IPS DF 6.9 (cell line): ENCODE measurements around the gene ACADVL.
A peak's percentile ranks its signal among the peaks of the same experiment; 100 is the strongest.

Experiments
- DNase-seq: peaks from one replicate; pipeline ENCODE4 v3.0.0-alpha.2; 2013; ENCODE audit warnings: low read depth, low spot score
- H3K27ac ChIP-seq: one replicate; pipeline ENCODE4 v1.5.1; 2013; ENCODE audit warnings: low read length, control low read depth
- H3K27me3 ChIP-seq: 2 replicates; pipeline ENCODE4 v1.6.1; 2013; ENCODE audit warnings: mild to moderate bottlenecking, low read length; ENCODE audit not compliant: control insufficient read depth, insufficient read depth
- H3K36me3 ChIP-seq: 2 replicates; pipeline ENCODE4 v1.6.1; 2013; ENCODE audit warnings: low read length; ENCODE audit not compliant: control insufficient read depth, insufficient read depth
- H3K4me1 ChIP-seq: 2 replicates; pipeline ENCODE4 v1.6.1; 2013; ENCODE audit warnings: low read length; ENCODE audit not compliant: control insufficient read depth, insufficient read depth
- H3K4me3 ChIP-seq: 2 replicates; pipeline ENCODE4 v1.5.1; 2013; ENCODE audit warnings: mild to moderate bottlenecking, low read length
- H3K9me3 ChIP-seq: 2 replicates; pipeline ENCODE4 v1.6.1; 2013; ENCODE audit warnings: low read length, inconsistent platforms; ENCODE audit not compliant: control insufficient read depth, insufficient read depth
- WGBS: extraction: QIAGEN DNeasy Blood & Tissue Kit; methylation state at CpG from one replicate; pipeline ENCODE4 v1.1.7; 2013; ENCODE audit warnings: mixed read lengths, missing lambda C conversion rate; ENCODE audit not compliant: insufficient read length, insufficient coverage; 5-methylcytosine and 5-hydroxymethylcytosine counted together

Gene ACADVL

GRCh38 chr17:7251661-7252175 lies 32.0 kb downstream of the ACADVL start, which contains the start of gene CTDNEP1:
Gene CTDNEP1, minus strand, starts transcription at chr17:7251734. Its CDS starts 438 bp downstream, at chr17:7251296.
- no peaks in the 10 kb centered on the region for H3K27me3 ChIP-seq
- no peaks in the 10 kb centered on the region for H3K9me3 ChIP-seq
- H3K36me3 ChIP-seq: peaks cover 7% of the 10 kb centered on the region; the same call in 1 of the 2 replicates
- peak within 1 kb of the TSS; percentile 87 for H3K4me3 ChIP-seq
- DNase-seq: peak; percentile 95
- H3K4me1 ChIP-seq: no peaks in the 10 kb centered on the region
- no CpG with 5 or more reads among the region's 41 CpGs for WGBS
- H3K27ac ChIP-seq: no peak within 1 kb of the TSS

- H3K36me3 ChIP-seq: peaks cover 7% of the 10 kb centered on the region; the same call in 1 of the 2 replicates
- H3K27me3 ChIP-seq: no peaks in the 10 kb centered on the region
- H3K27ac ChIP-seq: no peak within 1 kb of the TSS
- WGBS: no CpG with 5 or more reads among the region's 55 CpGs
- H3K4me1 ChIP-seq: no peaks in the 10 kb centered on the region
- H3K4me3 ChIP-seq: peak within 1 kb of the TSS; percentile 87
- DNase-seq: no peak
- no peaks in the 10 kb centered on the region for H3K9me3 ChIP-seq
Measured at GRCh38 chr17:7252176-7253043, 32.7 kb downstream of the ACADVL start, which contains the start of gene ELP5. Gene ELP5, plus strand, starts transcription at chr17:7252215. Its CDS starts 336 bp downstream, at chr17:7252551.

GRCh38 chr17:7253082-7253481 lies 33.3 kb downstream of the ACADVL start:
- no CpG with 5 or more reads among the region's 5 CpGs for WGBS

GRCh38 chr17:7254511-7254910 lies 34.8 kb downstream of the ACADVL start:
- no peak overlapping the region for H3K27ac ChIP-seq
- no CpG with 5 or more reads among the region's 4 CpGs for WGBS
- H3K27me3 ChIP-seq: no peaks in the 10 kb centered on the region
- H3K4me1 ChIP-seq: no peaks in the 10 kb centered on the region
- DNase-seq: no peak
- no peak overlapping the region for H3K4me3 ChIP-seq
- no peaks in the 10 kb centered on the region for H3K9me3 ChIP-seq
- peaks cover 14% of the 10 kb centered on the region; the same call in 1 of the 2 replicates for H3K36me3 ChIP-seq

More at GRCh38 chr17:7253082-7253481, 33.3 kb downstream of the ACADVL start:
- Histone ChIP-seq H3K27me3 (no peaks in the 10 kb centered on the region), H3K36me3 (peaks cover 7% of the 10 kb centered on the region; the same call in 1 of the 2 replicates), H3K4me3 (peak overlapping the region; percentile 87; the same call in 1 of the 2 replicates), H3K4me1 (no peaks in the 10 kb centered on the region), H3K9me3 (no peaks in the 10 kb centered on the region), H3K27ac (no peak overlapping the region)
- DNase-seq: no peak

- H3K36me3 ChIP-seq: peaks cover 14% of the 10 kb centered on the region; the same call in 1 of the 2 replicates
Measured at GRCh38 chr17:7256766-7257456, 37.2 kb downstream of the ACADVL start.

GRCh38 chr17:7258731-7259554 lies 39.2 kb downstream of the ACADVL start:
- Histone ChIP-seq H3K9me3 (no peaks in the 10 kb centered on the region), H3K27ac (no peak overlapping the region), H3K4me1 (peaks cover 2% of the 10 kb centered on the region), H3K36me3 (peaks cover 14% of the 10 kb centered on the region; the same call in 1 of the 2 replicates), H3K4me3 (no peak overlapping the region), H3K27me3 (no peaks in the 10 kb centered on the region)
- no CpG with 5 or more reads among the region's 7 CpGs for WGBS
- DNase-seq: no peak

More at GRCh38 chr17:7256766-7257456, 37.2 kb downstream of the ACADVL start:
- no peaks in the 10 kb centered on the region for H3K27me3 ChIP-seq
- no peak overlapping the region for H3K27ac ChIP-seq
- H3K9me3 ChIP-seq: no peaks in the 10 kb centered on the region
- H3K4me3 ChIP-seq: no peak overlapping the region
- no peak for DNase-seq
- no CpG with 5 or more reads among the region's 8 CpGs for WGBS
- no peaks in the 10 kb centered on the region; the same call in 1 of the 2 replicates for H3K4me1 ChIP-seq

GRCh38 chr17:7259555-7259889 lies 39.8 kb downstream of the ACADVL start:
- H3K4me1 ChIP-seq: peaks cover 2% of the 10 kb centered on the region
- no peaks in the 10 kb centered on the region for H3K9me3 ChIP-seq
- H3K27me3 ChIP-seq: no peaks in the 10 kb centered on the region
- DNase-seq: no peak
- H3K4me3 ChIP-seq: no peak overlapping the region
- no peak overlapping the region for H3K27ac ChIP-seq
- no CpG with 5 or more reads among the region's 6 CpGs for WGBS
- peaks cover 13% of the 10 kb centered on the region; the same call in 1 of the 2 replicates for H3K36me3 ChIP-seq

- H3K36me3 ChIP-seq: peaks cover 11% of the 10 kb centered on the region; the same call in 1 of the 2 replicates
- H3K4me1 ChIP-seq: peaks cover 2% of the 10 kb centered on the region
- DNase-seq: no peak
- no peak overlapping the region; the same call in 1 of the 2 replicates for H3K4me3 ChIP-seq
- H3K27me3 ChIP-seq: no peaks in the 10 kb centered on the region
- no CpG with 5 or more reads among the region's 4 CpGs for WGBS
- no peaks in the 10 kb centered on the region for H3K9me3 ChIP-seq
- H3K27ac ChIP-seq: no peak overlapping the region
Measured at GRCh38 chr17:7260151-7260550, 40.4 kb downstream of the ACADVL start.

GRCh38 chr17:7260651-7261378 lies 41.1 kb downstream of the ACADVL start:
- no peaks in the 10 kb centered on the region for H3K27me3 ChIP-seq
- no peak overlapping the region for H3K27ac ChIP-seq
- no peak for DNase-seq
- peak overlapping the region; percentile 98 for H3K4me3 ChIP-seq
- H3K36me3 ChIP-seq: peaks cover 11% of the 10 kb centered on the region; the same call in 1 of the 2 replicates
- no CpG with 5 or more reads among the region's 54 CpGs for WGBS
- no peaks in the 10 kb centered on the region for H3K9me3 ChIP-seq
- peaks cover 2% of the 10 kb centered on the region for H3K4me1 ChIP-seq
